MCF 10A (cell line): ENCODE data around the gene ZFHX3. TPM values are rescaled to one million over a fixed set of nuclear protein-coding genes. Genes with fewer than 3 reads are reported as not detected.

Experiments used
- BruUV-seq: library from RNA; stranded (reverse); fragments of 400-500 nt; replicated peaks from 2 replicates; lab custom pipeline; 2021; lab: Mats Ljungman, UMichigan
- CTCF ChIA-PET: fragments of 300-600 bp; sonication (Branson Sonifier 250); formaldehyde crosslinking; extraction: SDS; loops from one replicate; lab custom pipeline; 2021; ENCODE audit warnings: antibody characterized with exemption, inconsistent platforms; lab: Yijun Ruan, JAX
- POLR2A ChIA-PET: fragments of 300-600, 350-650 bp; sonication (Branson Sonifier 250); formaldehyde crosslinking; extraction: SDS; loops from one replicate; lab custom pipeline; 2020; ENCODE audit warnings: antibody characterized with exemption, inconsistent platforms; lab: Yijun Ruan, JAX
- DNase-seq: peaks from one replicate; pipeline ENCODE4 v3.0.0-alpha.2; 2018; ENCODE audit not compliant: unreplicated experiment
- H3K27ac Mint-ChIP-seq: one replicate; pipeline ENCODE4 v1.8.0; 2022; ENCODE audit warnings: mild to moderate bottlenecking, low read depth, mixed read lengths; ENCODE audit not compliant: unreplicated experiment
- H3K27me3 Mint-ChIP-seq: one replicate; pipeline ENCODE4 v1.8.0; 2022; ENCODE audit warnings: mixed read lengths; ENCODE audit not compliant: insufficient read depth, unreplicated experiment
- H3K36me3 Mint-ChIP-seq: one replicate; pipeline ENCODE4 v1.8.0; 2022; ENCODE audit warnings: mild to moderate bottlenecking, moderate library complexity, mixed read lengths; ENCODE audit not compliant: insufficient read depth, unreplicated experiment
- H3K4me1 Mint-ChIP-seq: one replicate; pipeline ENCODE4 v1.8.0; 2022; ENCODE audit warnings: mixed read lengths; ENCODE audit not compliant: insufficient read depth, unreplicated experiment
- H3K4me3 Mint-ChIP-seq: one replicate; pipeline ENCODE4 v1.8.0; 2022; ENCODE audit warnings: mild to moderate bottlenecking, moderate library complexity, mixed read lengths; ENCODE audit not compliant: unreplicated experiment
- H3K9me3 Mint-ChIP-seq: one replicate; pipeline ENCODE4 v1.8.0; 2022; ENCODE audit warnings: mixed read lengths; ENCODE audit not compliant: unreplicated experiment
- intact Hi-C: fragments of 100-400 bp; cut with micrococcal nuclease; formaldehyde crosslinking; loops from 2 replicates; pipeline ENCODE4 v1.14.1; 2022
- total RNA-seq: library from RNA; stranded (reverse); gene quantifications from 2 replicates; pipeline ENCODE4 v1.2.3, GENCODE V29; 2022
- TF ChIP-seq, protein P1 (sequence below): fragments of 200-600 bp; IDR thresholded peaks from one replicate; pipeline ENCODE4 v1.8.0; 2022; ENCODE audit warnings: antibody characterized with exemption, mild to moderate bottlenecking; ENCODE audit not compliant: unreplicated experiment

The ZFHX3 gene
- total RNA-seq, 1 experiment from 2014 or later: 27.4 TPM

DNA sequence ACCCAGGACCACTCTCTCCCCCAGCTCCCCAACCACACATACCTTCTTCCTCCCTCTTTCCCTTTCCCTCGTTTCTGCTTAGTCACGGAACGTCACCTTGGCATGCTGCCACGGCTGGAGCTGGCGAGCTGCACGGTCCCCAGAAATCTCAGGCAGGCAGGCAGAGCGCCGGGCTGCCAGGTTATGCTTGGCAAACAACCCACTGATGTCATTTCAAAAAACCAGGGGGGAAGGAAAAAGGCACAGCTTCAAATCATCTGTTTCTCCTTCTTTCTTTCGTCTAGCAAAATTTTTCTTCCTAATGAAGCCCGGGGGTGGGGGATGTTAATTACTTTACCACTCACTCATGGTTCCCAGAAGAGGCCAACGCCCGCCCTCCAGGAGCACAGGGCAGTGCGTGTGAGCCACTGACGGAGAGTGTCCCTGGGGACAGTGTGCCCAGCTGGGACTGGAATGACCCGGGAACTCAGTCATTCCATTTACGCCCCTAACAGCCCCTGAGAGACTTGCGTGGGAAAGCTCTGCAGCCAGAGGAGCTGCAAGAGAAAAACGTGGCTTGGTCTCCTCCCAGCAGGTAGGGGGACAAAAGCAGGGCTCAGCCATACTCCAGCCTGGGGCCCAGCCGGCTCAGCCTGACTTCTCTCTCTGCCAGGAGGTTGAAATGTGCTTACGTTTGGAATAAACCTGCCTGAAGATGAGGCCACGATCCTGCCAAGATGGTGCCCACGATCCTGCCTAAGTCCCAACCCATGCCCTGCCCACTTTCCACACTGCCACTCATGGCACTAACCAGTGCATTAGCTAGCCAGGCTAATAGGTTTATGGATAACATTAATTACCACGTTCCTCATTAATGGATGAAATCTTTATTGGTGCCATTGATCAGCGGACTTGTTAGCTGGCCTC lies 198.9 kb downstream of the ZFHX3 start:
- peak; percentile 91 for DNase-seq
- Mint-ChIP-seq H3K27me3 (no peaks in the 10 kb centered on the region), H3K36me3 (peaks cover 7% of the 10 kb centered on the region), H3K4me3 (peak overlapping the region; percentile 59), H3K27ac (peak overlapping the region; percentile 90), H3K4me1 (peaks cover 20% of the 10 kb centered on the region), H3K9me3 (no peaks in the 10 kb centered on the region)
- no TSS peak for BruUV-seq
- ChIA-PET CTCF (interaction anchor here (0.5 to 1.7 kb wide), 7 partner anchors 16 to 422 kb away, joined by 3 to 11 read pairs (median 4); no protein-coding TSS in a partner anchor), POLR2A (interaction anchor here (0.7 kb wide), 2 partner anchors 32 to 82 kb away, joined by 4 to 5 read pairs; no protein-coding TSS in a partner anchor)
- TF ChIP-seq, protein P1, sequence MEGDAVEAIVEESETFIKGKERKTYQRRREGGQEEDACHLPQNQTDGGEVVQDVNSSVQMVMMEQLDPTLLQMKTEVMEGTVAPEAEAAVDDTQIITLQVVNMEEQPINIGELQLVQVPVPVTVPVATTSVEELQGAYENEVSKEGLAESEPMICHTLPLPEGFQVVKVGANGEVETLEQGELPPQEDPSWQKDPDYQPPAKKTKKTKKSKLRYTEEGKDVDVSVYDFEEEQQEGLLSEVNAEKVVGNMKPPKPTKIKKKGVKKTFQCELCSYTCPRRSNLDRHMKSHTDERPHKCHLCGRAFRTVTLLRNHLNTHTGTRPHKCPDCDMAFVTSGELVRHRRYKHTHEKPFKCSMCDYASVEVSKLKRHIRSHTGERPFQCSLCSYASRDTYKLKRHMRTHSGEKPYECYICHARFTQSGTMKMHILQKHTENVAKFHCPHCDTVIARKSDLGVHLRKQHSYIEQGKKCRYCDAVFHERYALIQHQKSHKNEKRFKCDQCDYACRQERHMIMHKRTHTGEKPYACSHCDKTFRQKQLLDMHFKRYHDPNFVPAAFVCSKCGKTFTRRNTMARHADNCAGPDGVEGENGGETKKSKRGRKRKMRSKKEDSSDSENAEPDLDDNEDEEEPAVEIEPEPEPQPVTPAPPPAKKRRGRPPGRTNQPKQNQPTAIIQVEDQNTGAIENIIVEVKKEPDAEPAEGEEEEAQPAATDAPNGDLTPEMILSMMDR: no peak
- intact Hi-C loops: no loop called here

DNA sequence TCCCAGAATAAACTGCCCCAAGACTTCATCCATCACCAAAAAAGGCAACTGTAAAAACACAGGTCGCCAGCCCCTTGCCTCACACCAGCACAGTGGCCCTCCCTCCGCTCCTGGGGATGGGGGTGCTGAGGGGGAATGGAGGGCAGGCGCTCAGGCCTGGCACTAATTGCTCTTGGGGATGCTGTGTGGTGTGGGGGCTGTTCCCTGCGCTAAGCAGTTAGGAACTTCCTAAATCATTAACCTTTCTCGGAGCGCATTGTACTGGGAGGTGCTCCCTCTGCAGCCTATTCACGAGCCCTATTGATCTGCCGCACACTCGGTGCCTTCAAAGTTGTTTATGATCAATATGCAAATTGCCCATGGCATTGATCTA lies 199.9 kb downstream of the ZFHX3 start:
- POLR2A ChIA-PET: no interaction called here
- no TSS peak for BruUV-seq
- DNase-seq: no peak
- no peak overlapping the region for H3K4me3 Mint-ChIP-seq
- H3K36me3 Mint-ChIP-seq: peaks cover 9% of the 10 kb centered on the region
- H3K27me3 Mint-ChIP-seq: no peaks in the 10 kb centered on the region
- H3K4me1 Mint-ChIP-seq: peaks cover 20% of the 10 kb centered on the region
- CTCF ChIA-PET: interaction anchor here (0.6 to 1.2 kb wide), 2 partner anchors 16 to 355 kb away, joined by 4 to 12 read pairs; no protein-coding TSS in a partner anchor
- H3K27ac Mint-ChIP-seq: no peak overlapping the region
- intact Hi-C loops: no loop called here
- H3K9me3 Mint-ChIP-seq: no peaks in the 10 kb centered on the region
- TF ChIP-seq, protein P1: no peak

DNA sequence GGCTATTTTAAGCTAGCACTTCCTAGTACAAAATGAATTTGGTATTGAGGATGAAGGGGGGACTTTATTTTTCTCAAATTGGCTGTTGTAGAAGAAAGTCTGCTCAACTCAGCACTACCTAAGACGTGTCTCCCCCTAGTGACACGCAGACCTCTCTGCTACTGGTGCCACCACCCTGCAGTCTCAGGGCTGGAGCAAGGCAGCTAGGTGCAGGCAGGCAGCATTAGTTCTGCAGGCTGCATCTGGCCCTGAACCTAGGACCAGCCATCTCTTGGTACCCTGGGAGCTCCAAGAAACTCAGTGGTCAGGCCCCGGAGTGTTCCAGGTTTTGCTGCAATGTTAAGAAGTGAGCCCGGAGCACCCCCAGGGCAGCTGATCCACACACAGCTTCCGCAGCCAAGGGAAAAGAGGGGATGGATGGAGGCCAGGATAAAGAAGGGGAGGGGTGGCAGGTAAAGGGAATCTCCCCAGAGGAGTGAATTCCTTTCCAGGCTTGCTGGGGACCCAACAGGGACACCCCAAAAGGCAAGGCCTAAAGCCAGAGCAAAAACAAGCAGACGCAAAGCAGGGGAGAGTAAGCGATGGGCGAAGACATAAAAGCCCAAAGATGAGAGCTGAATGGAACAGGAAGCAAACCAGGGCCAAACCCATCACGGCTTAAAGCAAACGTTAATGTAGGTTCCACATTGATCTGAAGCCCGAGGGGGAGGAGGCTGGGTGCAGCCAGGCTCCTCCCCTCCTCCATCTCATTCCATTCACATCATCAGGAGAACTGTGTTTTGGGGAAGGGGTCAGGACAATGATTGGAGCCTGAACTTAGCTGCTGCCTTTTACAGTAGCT lies 200.5 kb downstream of the ZFHX3 start:
- Mint-ChIP-seq H3K36me3 (peaks cover 12% of the 10 kb centered on the region), H3K4me3 (no peak overlapping the region), H3K4me1 (peaks cover 20% of the 10 kb centered on the region), H3K27ac (no peak overlapping the region), H3K27me3 (no peaks in the 10 kb centered on the region), H3K9me3 (no peaks in the 10 kb centered on the region)
- ChIA-PET CTCF (interaction anchor here (0.6 to 1.2 kb wide), 2 partner anchors 15 to 356 kb away, joined by 4 to 12 read pairs; no protein-coding TSS in a partner anchor), POLR2A (no interaction called here)
- no TSS peak for BruUV-seq
- DNase-seq: peak; percentile 25
- intact Hi-C loops: no loop called here
- TF ChIP-seq, protein P1: no peak
